Esophagus (tissue), 2 donors: Measurements from ENCODE around the gene RNF32. TPM values are rescaled to one million over a fixed set of nuclear protein-coding genes. Genes with fewer than 3 reads are reported as not detected.
A peak's percentile ranks its signal among the peaks of the same experiment; 100 is the strongest.
"Not testable (repeated sequence)": the region's sequence is repeated elsewhere in the genome, so short reads cannot be mapped to it uniquely, and the experiment has no call there.

ENCODE experiments used
- H3K27ac ChIP-seq, 2 donors: one replicate each; pipeline ENCODE4 v1.5.1; 2013; ENCODE audit warnings: low read depth in 2 of 2, mild to moderate bottlenecking in 2 of 2, inconsistent platforms in 1 of 2, low read length in 1 of 2, moderate library complexity in 1 of 2
- H3K27me3 ChIP-seq, 2 donors: one replicate each; pipeline ENCODE4 v1.6.1; 2013; ENCODE audit warnings: low read length in 2 of 2, control low read depth in 1 of 2, mild to moderate bottlenecking in 1 of 2; ENCODE audit not compliant: insufficient read depth in 2 of 2, control insufficient read depth in 1 of 2
- H3K36me3 ChIP-seq, 2 donors: one replicate each; pipeline ENCODE4 v1.6.1; 2013; ENCODE audit warnings: low read length in 1 of 2; ENCODE audit not compliant: control insufficient read depth in 2 of 2, insufficient read depth in 2 of 2
- H3K4me1 ChIP-seq, 2 donors: one replicate each; pipeline ENCODE4 v1.6.1; 2013; ENCODE audit warnings: low read length in 1 of 2; ENCODE audit not compliant: control insufficient read depth in 2 of 2, insufficient read depth in 2 of 2
- H3K4me3 ChIP-seq, 2 donors: one replicate each; pipeline ENCODE4 v1.5.1; 2013; ENCODE audit warnings: low read length in 2 of 2, mild to moderate bottlenecking in 2 of 2, low read depth in 1 of 2, moderate library complexity in 1 of 2
- H3K9me3 ChIP-seq, 2 donors: one replicate each; pipeline ENCODE4 v1.6.1; 2013; ENCODE audit warnings: mild to moderate bottlenecking in 2 of 2, low read depth in 1 of 2, low read length in 1 of 2, moderate library complexity in 1 of 2; ENCODE audit not compliant: control insufficient read depth in 2 of 2, insufficient read depth in 1 of 2
- WGBS, 2 donors: extraction: QIAGEN DNeasy Blood & Tissue Kit; methylation state at CpG; one replicate each; pipeline ENCODE4 v1.1.7; 2013; 5-methylcytosine and 5-hydroxymethylcytosine counted together
- polyA plus RNA-seq, 2 donors: library from polyadenylated mRNA; stranded (reverse); fragments of 200-250 nt; gene quantifications; one replicate each; pipeline ENCODE4 v1.2.3, GENCODE V29; 2013
- donor health status: healthy with polysubstance abuse.
- donor health status: Bipolar disorder and iron deficiency.

RNF32 gene
- polyA plus RNA-seq, 2 donors = 0.38 to 0.43 TPM

GRCh38 chr7:156640949-156641485, 443 bp downstream of the RNF32 start:
- 5% methylated on average over 30 of the region's 30 CpGs for WGBS, 2 donors
- peak overlapping the region; percentile 64 to 91 for H3K27ac ChIP-seq
- H3K4me3 ChIP-seq = peak overlapping the region; percentile 80 to 82
- no peaks in the 10 kb centered on the region for H3K27me3 ChIP-seq
- H3K36me3 ChIP-seq = no peaks in the 10 kb centered on the region
- no peaks in the 10 kb centered on the region for H3K4me1 ChIP-seq
- H3K9me3 ChIP-seq = peaks cover 0 to 7% of the 10 kb centered on the region in 2 donors

GRCh38 chr7:156642306-156643045, 1.9 kb downstream of the RNF32 start:
- Histone ChIP-seq H3K36me3 (no peaks in the 10 kb centered on the region), H3K9me3 (peaks cover 0 to 7% of the 10 kb centered on the region in 2 donors), H3K4me3 (no peak overlapping the region), H3K27ac (no peak overlapping the region), H3K4me1 (no peaks in the 10 kb centered on the region), H3K27me3 (no peaks in the 10 kb centered on the region)
- WGBS, 2 donors = 84 to 88% methylated on average over 13 of the region's 13 CpGs

- H3K4me3 ChIP-seq, H3K4me1 ChIP-seq, H3K36me3 ChIP-seq, H3K27me3 ChIP-seq, H3K9me3 ChIP-seq, H3K27ac ChIP-seq: not testable (repeated sequence)
- 93 to 96% methylated on average over 5 of the region's 5 CpGs for WGBS, 2 donors
Observed at GRCh38 chr7:156647330-156647729, 6.8 kb downstream of the RNF32 start.

GRCh38 chr7:156650042-156650441, 9.5 kb downstream of the RNF32 start:
- Histone ChIP-seq H3K4me1 (no peaks in the 10 kb centered on the region), H3K27ac (no peak overlapping the region), H3K27me3 (peaks cover 2% of the 10 kb centered on the region in 2 donors), H3K9me3 (no peaks in the 10 kb centered on the region), H3K4me3 (no peak overlapping the region), H3K36me3 (no peaks in the 10 kb centered on the region)
- WGBS, 2 donors = 68 to 71% methylated on average over 9 of the region's 9 CpGs

GRCh38 chr7:156651474-156651873, 10.9 kb downstream of the RNF32 start:
- H3K27me3 ChIP-seq = peaks cover 2% of the 10 kb centered on the region in 2 donors
- H3K36me3 ChIP-seq = no peaks in the 10 kb centered on the region
- no peak overlapping the region for H3K4me3 ChIP-seq
- no peaks in the 10 kb centered on the region for H3K9me3 ChIP-seq
- H3K4me1 ChIP-seq = no peaks in the 10 kb centered on the region
- 83 to 85% methylated on average over 4 of the region's 4 CpGs for WGBS, 2 donors
- H3K27ac ChIP-seq = no peak overlapping the region

GRCh38 chr7:156652886-156653568, 12.5 kb downstream of the RNF32 start:
- H3K36me3 ChIP-seq = no peaks in the 10 kb centered on the region
- no peak overlapping the region for H3K4me3 ChIP-seq
- 95% methylated on average over 8 of the region's 8 CpGs for WGBS, 2 donors
- H3K9me3 ChIP-seq = no peaks in the 10 kb centered on the region
- H3K27me3 ChIP-seq = peaks cover 2% of the 10 kb centered on the region in 2 donors
- no peaks in the 10 kb centered on the region for H3K4me1 ChIP-seq
- H3K27ac ChIP-seq = no peak overlapping the region

GRCh38 chr7:156654511-156655234, 14.1 kb downstream of the RNF32 start:
- Histone ChIP-seq H3K4me3 (no peak overlapping the region), H3K9me3 (no peaks in the 10 kb centered on the region), H3K4me1 (no peaks in the 10 kb centered on the region), H3K36me3 (no peaks in the 10 kb centered on the region), H3K27ac (no peak overlapping the region), H3K27me3 (peaks cover 0 to 2% of the 10 kb centered on the region in 2 donors)
- WGBS, 2 donors = 87 to 88% methylated on average over 10 of the region's 10 CpGs

- no peaks in the 10 kb centered on the region for H3K9me3 ChIP-seq
- 84 to 86% methylated on average over 6 of the region's 6 CpGs for WGBS, 2 donors
- no peak overlapping the region for H3K27ac ChIP-seq
- peaks cover 0 to 2% of the 10 kb centered on the region in 2 donors for H3K27me3 ChIP-seq
- H3K4me1 ChIP-seq = no peaks in the 10 kb centered on the region
- H3K36me3 ChIP-seq = no peaks in the 10 kb centered on the region
- no peak overlapping the region for H3K4me3 ChIP-seq
Observed at GRCh38 chr7:156655251-156655650, 14.7 kb downstream of the RNF32 start.

GRCh38 chr7:156655983-156656382, 15.4 kb downstream of the RNF32 start:
- WGBS, 2 donors = 64 to 74% methylated on average over 4 of the region's 4 CpGs
- Histone ChIP-seq H3K27ac (no peak overlapping the region), H3K4me3 (no peak overlapping the region), H3K27me3 (no peaks in the 10 kb centered on the region), H3K9me3 (no peaks in the 10 kb centered on the region), H3K36me3 (no peaks in the 10 kb centered on the region), H3K4me1 (no peaks in the 10 kb centered on the region)
